ENCODE measurements around the gene PRRG2. TPM values are rescaled to one million over a fixed set of nuclear protein-coding genes. Genes with fewer than 3 reads are reported as not detected.

PRRG2 gene
- total and polyA plus RNA-seq, 9 of the 15 experiments (the other 6 are each of a cell fraction or from before 2014, with no cell fraction given) = 0.06 to 1.1 (median 0.33) TPM

- TF ChIP-seq ATF3 (IDR thresholded peaks at IDR 0.05) = no peak
- TF ChIP-seq ATF3 (CRISPR knock-in tag; conservative IDR thresholded peaks at IDR 0.05) = no peak
- TF ChIP-seq ZNF707 (CRISPR knock-in tag; conservative IDR thresholded peaks at IDR 0.05) = no peak
- TF ChIP-seq TSC22D4 (tag; IDR thresholded peaks at IDR 0.05) = no peak
- TF ChIP-seq ZKSCAN8 (CRISPR knock-in tag; IDR thresholded peaks at IDR 0.05) = no peak
- TF ChIP-seq MAZ (CRISPR knock-in tag; conservative IDR thresholded peaks at IDR 0.05 in 1 of 2, IDR thresholded peaks at IDR 0.05 in 1 of 2) = peak; percentile 58 to 87
- TF ChIP-seq ZNF589 (CRISPR knock-in tag; IDR thresholded peaks at IDR 0.05; ENCODE audit: low read depth) = 0 out of 2 replicates have a peak, but pooled peaks have one; percentile 28
- TF ChIP-seq RNF2 (IDR thresholded peaks at IDR 0.05) = no peak
- no peak for TF ChIP-seq ZBTB1 (CRISPR knock-in tag; IDR thresholded peaks at IDR 0.05; ENCODE audit: borderline replicate concordance, low read depth)
- TF ChIP-seq CUX1 (CRISPR knock-in tag; IDR thresholded peaks at IDR 0.05) = no peak
- no peak for TF ChIP-seq JUN (IDR thresholded peaks at IDR 0.05; ENCODE audit: borderline replicate concordance, low read depth, low read length)
- TF ChIP-seq JUN (CRISPR knock-in tag; IDR thresholded peaks at IDR 0.05; ENCODE audit: borderline replicate concordance) = no peak
- TF ChIP-seq ZKSCAN1 (IDR thresholded peaks at IDR 0.05; ENCODE audit: low read depth, low read length) = no peak
These were observed 10.0 kb downstream of the PRRG2 start, which contains the start of gene PRR12 (continued) for GRCh38 chr19:49590971-49591730.
